Measurements from ENCODE around the gene SMIM27. TPM values are rescaled to one million over a fixed set of nuclear protein-coding genes. Genes with fewer than 3 reads are reported as not detected.

SMIM27 gene
- total RNA-seq, 1 donor from 2014 or later, result 4.1 TPM

DNA sequence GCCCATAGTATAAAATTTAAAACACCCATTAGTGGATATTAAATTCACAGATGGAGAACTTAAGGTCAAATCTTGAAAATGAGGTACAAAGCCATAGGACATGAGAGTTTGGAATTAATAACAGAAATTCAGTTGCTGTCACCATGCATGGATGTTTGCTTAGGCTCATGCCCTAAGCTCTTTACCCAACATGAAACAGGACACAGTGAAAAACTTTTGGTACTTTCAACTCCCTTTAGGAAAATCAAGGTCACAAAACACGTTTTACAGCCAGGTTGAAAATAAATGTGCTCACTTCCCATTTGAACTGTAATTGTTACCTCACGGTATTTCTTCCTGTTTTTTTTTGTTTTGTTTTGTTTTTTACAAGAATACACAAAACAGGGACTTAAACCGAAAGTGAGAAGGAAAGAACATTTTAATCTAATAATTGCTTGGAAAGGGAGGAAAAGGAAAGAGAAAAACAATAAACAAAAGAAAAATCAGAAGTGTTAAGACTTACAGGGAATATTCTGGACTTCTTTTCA lies 6.3 kb downstream of the SMIM27 start:
- TF ChIP-seq, protein P1, sequence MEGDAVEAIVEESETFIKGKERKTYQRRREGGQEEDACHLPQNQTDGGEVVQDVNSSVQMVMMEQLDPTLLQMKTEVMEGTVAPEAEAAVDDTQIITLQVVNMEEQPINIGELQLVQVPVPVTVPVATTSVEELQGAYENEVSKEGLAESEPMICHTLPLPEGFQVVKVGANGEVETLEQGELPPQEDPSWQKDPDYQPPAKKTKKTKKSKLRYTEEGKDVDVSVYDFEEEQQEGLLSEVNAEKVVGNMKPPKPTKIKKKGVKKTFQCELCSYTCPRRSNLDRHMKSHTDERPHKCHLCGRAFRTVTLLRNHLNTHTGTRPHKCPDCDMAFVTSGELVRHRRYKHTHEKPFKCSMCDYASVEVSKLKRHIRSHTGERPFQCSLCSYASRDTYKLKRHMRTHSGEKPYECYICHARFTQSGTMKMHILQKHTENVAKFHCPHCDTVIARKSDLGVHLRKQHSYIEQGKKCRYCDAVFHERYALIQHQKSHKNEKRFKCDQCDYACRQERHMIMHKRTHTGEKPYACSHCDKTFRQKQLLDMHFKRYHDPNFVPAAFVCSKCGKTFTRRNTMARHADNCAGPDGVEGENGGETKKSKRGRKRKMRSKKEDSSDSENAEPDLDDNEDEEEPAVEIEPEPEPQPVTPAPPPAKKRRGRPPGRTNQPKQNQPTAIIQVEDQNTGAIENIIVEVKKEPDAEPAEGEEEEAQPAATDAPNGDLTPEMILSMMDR (IDR thresholded peaks at IDR 0.05; ENCODE audit: insufficient read depth, low read length, poor library complexity, severe bottlenecking), result no peak
- H3K36me3 ChIP-seq (ENCODE audit: control insufficient read depth, insufficient read depth, low read length), result no peaks in the 10 kb centered on the region
- no peak for DNase-seq (ENCODE audit: low read depth)

DNA sequence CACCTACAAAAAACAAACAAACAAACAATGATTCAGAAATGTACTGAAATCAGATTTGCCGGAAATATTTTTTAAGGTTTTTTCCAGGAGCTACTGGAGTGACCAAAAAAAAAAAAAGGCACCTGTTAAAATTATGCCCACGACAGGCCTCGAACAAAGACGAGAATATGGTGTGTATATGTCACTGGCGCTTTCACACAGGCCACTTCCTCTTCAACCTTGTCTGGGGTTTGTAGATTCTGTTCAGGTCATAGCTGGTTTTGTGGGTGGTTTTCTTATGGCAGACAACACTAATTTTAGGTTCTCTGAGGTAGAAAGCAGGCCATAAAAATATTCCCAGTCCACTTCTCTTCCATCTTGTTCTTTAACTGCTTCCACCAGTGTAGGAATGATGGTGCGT lies 13.8 kb downstream of the SMIM27 start:
- no peak overlapping the region for H3K4me3 ChIP-seq (ENCODE audit: low read depth, low read length)
- no peaks in the 10 kb centered on the region for H3K27me3 ChIP-seq (ENCODE audit: control insufficient read depth, insufficient read depth, low read length)
- no peaks in the 10 kb centered on the region for H3K36me3 ChIP-seq (ENCODE audit: control insufficient read depth, insufficient read depth, low read length)
- DNase-seq (ENCODE audit: low read depth), result no peak
- TF ChIP-seq, protein P1 (IDR thresholded peaks at IDR 0.05; ENCODE audit: insufficient read depth, low read length, poor library complexity, severe bottlenecking), result no peak

More for the DNA sequence above, 6.3 kb downstream of the SMIM27 start:
- H3K27me3 ChIP-seq (ENCODE audit: control insufficient read depth, insufficient read depth, low read length), result no peaks in the 10 kb centered on the region
- no peak overlapping the region for H3K4me3 ChIP-seq (ENCODE audit: low read depth, low read length)

DNA sequence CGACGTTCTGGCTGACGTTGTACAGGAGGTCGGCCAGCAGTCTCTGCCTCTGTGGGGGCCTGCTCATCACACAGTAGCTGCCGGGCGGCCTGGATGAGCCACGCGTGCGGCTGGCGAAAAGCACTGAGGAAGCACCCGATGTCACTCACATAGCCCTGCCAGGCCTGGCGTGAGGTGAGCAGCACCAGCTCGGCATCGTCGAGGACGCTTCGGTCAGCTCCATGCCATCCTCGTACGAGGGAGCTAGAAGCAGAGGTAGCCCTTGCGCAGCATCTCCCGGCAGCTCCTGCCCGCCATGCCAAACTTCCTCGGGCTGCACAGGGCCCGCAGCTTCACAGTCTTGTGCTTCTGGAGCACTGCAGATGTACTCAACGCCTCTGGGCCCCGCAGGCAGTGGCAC lies 14.6 kb downstream of the SMIM27 start:
- TF ChIP-seq, protein P1 (IDR thresholded peaks at IDR 0.05; ENCODE audit: insufficient read depth, low read length, poor library complexity, severe bottlenecking), result no peak

DNA sequence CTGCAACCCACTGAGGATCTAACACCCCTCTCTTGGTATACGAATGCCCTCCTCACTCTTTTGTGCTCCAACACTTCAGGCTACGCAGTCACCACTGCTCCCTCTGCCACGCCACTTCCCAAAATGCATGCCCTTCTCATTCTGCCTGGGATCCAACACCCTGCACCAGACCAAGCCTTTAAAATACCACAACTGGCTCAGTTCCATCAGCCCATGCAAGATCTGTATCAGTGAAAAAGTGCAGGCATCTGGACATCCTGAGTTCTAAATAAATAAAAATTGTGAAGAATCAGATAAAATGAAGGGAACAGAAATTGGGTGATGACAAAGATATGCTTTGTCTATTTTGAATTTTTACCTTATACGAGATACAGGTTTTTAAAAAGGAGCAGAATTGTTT lies 18.1 kb downstream of the SMIM27 start:
- no peak overlapping the region for H3K4me3 ChIP-seq (ENCODE audit: low read depth, low read length)
- DNase-seq (ENCODE audit: low read depth), result no peak
- no peaks in the 10 kb centered on the region for H3K36me3 ChIP-seq (ENCODE audit: control insufficient read depth, insufficient read depth, low read length)
- H3K27me3 ChIP-seq (ENCODE audit: control insufficient read depth, insufficient read depth, low read length), result no peaks in the 10 kb centered on the region
- TF ChIP-seq, protein P1 (IDR thresholded peaks at IDR 0.05; ENCODE audit: insufficient read depth, low read length, poor library complexity, severe bottlenecking), result no peak

More for the DNA sequence above, 14.6 kb downstream of the SMIM27 start:
- Histone ChIP-seq H3K27me3 (ENCODE audit: control insufficient read depth, insufficient read depth, low read length) (no peaks in the 10 kb centered on the region), H3K36me3 (ENCODE audit: control insufficient read depth, insufficient read depth, low read length) (no peaks in the 10 kb centered on the region), H3K4me3 (ENCODE audit: low read depth, low read length) (no peak overlapping the region)
- no peak for DNase-seq (ENCODE audit: low read depth)

DNA sequence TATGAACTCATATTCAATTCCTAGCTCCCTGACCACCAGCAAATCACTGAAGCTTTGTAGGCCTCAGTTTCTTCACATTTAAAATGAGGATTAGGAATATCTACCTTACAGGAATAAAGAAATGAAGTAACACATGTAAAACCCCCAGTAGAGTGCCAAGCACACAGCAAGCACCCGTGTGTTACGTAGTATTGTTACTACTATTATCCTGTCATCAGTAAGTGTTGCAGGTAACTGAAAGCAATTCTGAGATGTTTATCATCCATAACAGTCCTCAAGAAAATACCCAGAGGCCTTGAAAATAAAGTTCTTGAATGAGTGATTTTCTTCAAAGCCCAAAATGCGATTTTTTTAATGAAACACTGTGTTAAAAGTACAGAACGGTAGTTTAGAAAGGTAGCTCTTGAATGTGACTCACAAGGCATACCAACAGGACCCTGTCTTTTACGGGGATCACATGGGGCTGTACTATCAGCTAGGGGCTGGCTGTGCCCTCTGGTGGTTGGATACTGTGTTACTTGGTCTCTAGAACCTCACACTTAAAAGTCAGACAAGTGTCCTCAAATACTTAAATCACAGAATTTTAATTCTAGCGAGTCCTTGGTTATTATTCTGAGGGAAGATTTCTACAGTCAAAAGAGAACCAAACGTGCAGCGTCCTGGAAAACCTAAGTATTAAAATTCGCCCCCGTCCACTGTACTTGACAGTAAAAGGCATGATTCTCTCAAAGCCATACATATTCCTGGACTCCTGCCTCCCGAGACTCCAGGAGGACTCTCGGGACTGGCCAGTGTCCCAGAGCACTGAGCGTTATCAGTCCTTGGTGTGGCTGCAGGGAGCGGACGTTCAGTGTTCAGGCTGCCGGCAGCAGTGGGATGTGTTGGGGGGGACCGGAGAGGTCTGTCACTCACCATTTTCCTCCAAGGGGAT lies 20.1 kb downstream of the SMIM27 start:
- DNase-seq (ENCODE audit: low read depth), result peak; percentile 67

More for the DNA sequence above, 20.1 kb downstream of the SMIM27 start:
- Histone ChIP-seq H3K4me3 (ENCODE audit: low read depth, low read length) (peak overlapping the region; percentile 73), H3K27me3 (ENCODE audit: control insufficient read depth, insufficient read depth, low read length) (no peaks in the 10 kb centered on the region), H3K36me3 (ENCODE audit: control insufficient read depth, insufficient read depth, low read length) (no peaks in the 10 kb centered on the region)
- TF ChIP-seq, protein P1 (IDR thresholded peaks at IDR 0.05; ENCODE audit: insufficient read depth, low read length, poor library complexity, severe bottlenecking), result peak; percentile 86

All from kidney epithelial cell (primary cell).